Stimulated activated CD4-positive, alpha-beta T cell treated with anti-CD3 and anti-CD28 coated beads, Interleukin-12 subunit alpha, Interleukin-12 subunit beta, amount 100 ng/mL, for 24 hours (primary cell): ENCODE measurements around the gene CYP2W1.

ENCODE experiments used
- DNase-seq, 2 experiments: peaks; one replicate each; pipeline ENCODE4 v3.0.0-alpha.2; 2020; ENCODE audit warnings: low read depth in 2 of 2

Gene CYP2W1

GRCh38 chr7:1015196-1016121, 32.5 kb downstream of the CYP2W1 start:
- DNase-seq: no peak

- DNase-seq: no peak
Measured at GRCh38 chr7:1016577-1017531, 33.9 kb downstream of the CYP2W1 start.

DNA sequence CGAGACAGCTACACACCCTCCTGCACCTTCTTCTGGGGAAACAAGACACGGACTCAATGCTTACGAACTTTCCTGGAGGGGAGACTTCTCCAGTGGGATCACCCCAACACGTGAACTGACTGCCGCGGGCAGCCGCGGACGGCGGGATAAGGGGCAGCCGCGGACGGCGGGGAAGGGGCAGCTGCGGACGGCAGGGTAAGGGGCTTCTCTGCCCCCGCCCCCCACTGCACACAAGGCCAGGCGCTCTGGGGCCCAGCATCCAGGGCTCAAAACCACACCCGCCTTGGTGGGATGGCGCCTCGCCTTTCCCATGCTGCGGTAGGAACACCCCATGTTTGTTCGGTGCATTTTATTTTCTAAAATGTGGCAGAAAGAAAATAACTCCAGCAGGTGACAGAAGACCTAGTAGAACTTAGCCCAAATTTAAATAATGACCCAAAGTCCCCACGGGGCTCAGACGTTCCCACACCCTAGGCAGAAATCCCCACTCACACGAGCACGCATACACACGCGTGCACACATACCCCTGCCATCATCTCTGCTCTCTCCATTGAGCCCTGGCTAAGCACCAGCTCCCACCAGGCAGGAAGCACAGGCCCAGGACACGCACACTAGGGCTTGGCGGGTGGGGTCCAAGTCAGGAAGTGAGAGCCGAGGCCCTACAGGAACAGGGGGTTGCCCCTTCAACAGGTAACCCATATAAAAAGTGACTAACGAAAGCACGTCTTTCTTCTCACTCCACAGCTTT, 34.8 kb downstream of the CYP2W1 start:
- no peak for DNase-seq

GRCh38 chr7:1018334-1018695, 35.3 kb downstream of the CYP2W1 start:
- DNase-seq: no peak

DNA sequence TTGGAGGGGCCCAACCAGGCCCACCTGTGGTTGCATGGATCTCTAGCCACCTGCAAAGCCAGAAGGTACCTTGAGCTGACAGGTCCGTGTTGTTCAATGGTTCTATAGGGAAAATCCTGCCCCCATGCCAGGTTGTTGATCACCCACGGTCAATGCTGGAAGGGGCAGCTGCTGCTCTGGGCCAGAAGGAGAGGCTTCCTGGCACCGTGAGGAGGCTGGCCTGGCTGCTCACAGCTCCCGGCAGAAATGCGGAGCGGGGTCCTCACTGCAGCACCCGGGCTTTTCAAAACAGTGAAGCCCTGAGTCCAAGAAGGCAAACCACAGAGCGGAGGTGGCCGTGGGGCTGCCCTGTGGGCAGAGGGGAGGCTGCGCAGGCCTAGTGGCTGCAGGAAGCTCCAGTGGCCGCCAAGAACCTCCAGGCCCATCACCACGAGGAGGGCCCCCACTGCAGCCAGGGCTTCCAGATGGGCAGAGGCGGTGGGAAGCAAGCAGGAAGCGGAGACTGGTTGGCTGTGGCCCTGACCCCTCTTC, 36.3 kb downstream of the CYP2W1 start:
- no peak for DNase-seq

GRCh38 chr7:1019789-1020610, 37.0 kb downstream of the CYP2W1 start:
- no peak for DNase-seq

- no peak for DNase-seq
Measured at GRCh38 chr7:1020849-1021251, 37.9 kb downstream of the CYP2W1 start.

- no peak for DNase-seq
Measured at GRCh38 chr7:1021366-1021765, 38.4 kb downstream of the CYP2W1 start.

DNA sequence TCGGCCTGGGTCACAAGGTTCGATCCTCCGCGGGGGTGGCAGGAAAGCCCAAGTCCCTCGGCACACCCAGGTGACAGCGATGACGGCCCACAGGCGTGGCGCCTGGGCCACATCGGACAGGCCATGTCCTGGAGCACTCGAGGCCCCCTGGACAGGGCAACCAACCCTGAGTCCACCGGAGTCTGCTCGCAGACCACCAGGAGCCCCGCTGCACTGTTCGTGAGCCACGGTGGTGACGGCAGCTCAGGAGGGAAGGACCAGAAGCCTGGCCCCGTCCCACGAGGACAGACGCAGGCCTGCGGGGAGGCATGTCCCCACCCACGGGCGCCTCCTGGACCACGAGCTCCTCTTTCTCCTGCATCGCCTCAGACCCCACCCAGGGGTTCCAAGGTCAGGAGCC, 39.0 kb downstream of the CYP2W1 start:
- no peak for DNase-seq

GRCh38 chr7:1022356-1022755, 39.4 kb downstream of the CYP2W1 start:
- no peak for DNase-seq

DNA sequence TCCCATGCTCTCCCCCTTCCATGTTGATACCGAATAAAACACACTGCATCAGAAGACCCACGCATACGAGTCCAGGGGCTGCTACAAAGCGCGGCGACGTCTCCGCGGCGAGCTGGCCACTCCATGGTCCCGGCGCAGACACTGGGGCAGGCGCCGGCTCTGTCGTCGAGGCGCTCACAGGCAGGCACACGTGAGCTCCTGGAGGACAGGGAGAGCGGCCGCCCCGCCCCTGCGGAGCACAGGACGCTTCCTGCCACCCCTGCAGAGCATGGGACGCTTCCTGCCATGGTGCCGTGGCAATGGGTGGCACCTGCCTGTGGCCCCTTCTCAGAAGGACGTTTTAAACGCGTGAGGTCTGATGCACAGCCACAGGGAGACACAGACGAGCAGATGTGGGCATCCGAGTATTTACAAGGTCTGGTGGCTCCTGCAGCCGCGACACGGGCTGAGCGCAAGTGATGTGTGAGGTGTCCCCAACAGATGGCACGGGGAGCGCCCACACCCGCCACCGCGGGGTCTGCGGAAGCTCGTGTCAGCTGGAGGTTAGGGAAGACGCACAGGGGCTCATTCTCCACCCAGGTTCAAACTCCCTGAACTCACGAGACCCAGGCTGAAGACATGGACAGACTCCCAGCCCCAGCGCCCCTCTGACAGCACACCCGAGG, 40.0 kb downstream of the CYP2W1 start:
- no peak for DNase-seq

GRCh38 chr7:1024331-1024841, 41.4 kb downstream of the CYP2W1 start:
- no peak for DNase-seq

- DNase-seq: no peak
Measured at GRCh38 chr7:1024876-1025742, 42.1 kb downstream of the CYP2W1 start.

DNA sequence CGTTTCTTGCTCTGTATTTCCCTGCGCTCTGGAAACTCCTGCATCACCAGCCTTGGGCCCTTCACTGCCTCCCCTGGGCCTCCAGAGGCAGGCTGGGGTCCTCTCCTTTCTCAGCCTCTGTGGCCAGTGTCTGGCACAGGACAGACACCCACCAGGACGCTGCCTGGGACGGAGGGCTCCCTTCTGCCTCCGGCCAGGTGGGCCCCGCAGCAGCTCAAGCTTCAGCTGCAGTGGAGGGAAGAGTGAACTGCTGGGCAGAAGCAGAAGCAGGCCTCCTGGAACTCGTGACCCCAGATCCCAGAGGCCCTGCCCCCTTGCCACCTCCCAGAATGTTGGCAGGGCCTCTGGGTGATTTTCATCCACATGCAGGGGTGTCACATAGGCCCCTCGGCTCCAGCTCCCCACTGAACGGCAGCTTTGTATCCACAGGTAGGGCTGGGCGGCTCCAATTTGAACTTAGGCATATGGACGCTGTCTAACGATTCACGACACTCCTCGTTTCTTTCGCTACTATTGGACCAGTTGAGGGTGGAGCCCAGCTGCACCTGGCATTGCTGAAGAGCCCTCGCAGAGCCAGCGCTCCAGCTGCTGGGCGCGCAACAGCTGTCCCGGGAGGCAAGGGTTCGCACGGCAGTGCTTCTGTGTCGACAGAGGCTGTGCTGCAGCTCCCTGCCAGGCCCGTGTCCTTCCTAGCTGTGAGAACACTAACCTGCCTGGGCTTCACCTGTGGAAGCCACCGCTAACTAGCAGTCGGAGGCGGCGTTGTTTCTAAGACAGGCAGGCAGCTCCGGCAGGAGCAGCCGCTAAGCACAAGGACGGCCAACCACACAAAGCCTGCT, 43.0 kb downstream of the CYP2W1 start:
- no peak for DNase-seq

DNA sequence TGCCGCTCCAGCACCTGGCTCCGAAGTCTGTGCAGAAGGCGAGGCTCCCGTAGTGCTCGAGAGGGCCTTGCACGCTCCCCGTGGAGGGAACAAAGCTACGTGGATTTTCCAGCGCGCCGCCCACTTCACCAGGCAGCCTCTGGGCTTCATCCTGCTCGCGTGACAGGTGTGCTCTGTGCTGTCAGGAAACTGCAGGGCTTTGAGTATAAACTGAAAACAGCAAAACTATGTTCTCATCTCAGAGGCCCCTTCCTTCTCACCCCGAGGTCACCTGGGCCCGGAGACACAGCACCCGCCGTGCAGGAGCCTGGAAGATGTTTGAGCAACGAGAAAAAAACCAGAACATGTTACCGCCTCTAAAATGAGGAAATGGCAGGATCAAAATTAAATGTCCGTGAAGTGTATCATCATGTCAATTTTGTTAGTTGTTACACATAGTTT, 43.8 kb downstream of the CYP2W1 start:
- no peak for DNase-seq

DNA sequence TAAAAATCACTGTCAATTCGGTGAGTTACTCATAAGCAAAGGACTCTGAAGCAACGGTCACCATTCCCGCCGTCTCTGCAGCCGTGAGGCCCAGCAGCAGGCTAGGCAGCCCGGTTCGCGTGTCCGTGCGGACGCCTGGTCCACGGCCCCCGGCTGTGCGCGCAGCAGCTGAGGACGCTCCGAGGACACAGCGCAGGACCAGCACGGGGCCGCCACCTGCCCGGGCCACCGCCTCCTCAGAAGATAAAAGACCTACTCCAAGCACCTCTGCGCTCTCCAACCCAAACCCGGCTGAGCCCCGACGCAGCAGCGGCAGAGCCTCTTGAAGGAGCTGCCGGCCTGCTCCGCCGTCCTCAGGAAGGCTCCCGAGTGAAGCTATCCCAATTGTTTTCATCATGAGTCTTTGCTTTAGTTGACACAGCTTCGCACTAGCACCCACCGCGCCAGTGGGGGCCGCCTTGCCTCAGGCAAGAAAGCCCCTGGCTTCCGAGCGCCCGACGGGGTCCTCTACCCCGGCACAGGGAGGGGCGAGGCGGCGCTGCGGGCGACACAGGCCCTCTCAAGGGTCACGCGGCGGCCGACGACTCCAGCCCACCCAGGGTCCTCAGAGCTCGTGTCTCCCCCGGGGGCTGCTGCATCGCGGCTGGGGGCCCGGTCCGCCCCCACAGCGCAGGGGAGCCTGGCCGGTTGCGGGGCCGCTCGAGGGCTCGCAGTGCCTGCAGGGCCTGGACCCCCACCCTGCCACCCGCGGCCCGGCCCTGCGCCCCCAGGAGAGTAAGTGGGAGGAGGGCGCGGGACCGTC, 44.5 kb downstream of the CYP2W1 start:
- no peak for DNase-seq
